HepG2 (cell line): ENCODE measurements around the gene BDKRB1. TPM values are rescaled to one million over a fixed set of nuclear protein-coding genes. Genes with fewer than 3 reads are reported as not detected.

Source experiments
- ATAC-seq: fragments of 200-7000 bp; cut with Tn5 transposase; 3 replicates; pipeline ENCODE4 v1.9.1; 2020; ENCODE audit warnings: mild to moderate bottlenecking, moderate library complexity
- BruUV-seq: library from RNA; stranded (reverse); fragments of 400-500 nt; replicated peaks from 2 replicates; lab custom pipeline; 2021; lab: Mats Ljungman, UMichigan
- CTCF ChIA-PET: fragments of 300-600 bp; formaldehyde crosslinking; extraction: SDS; loops from one replicate; lab custom pipeline; 2021; ENCODE audit warnings: low total read pairs, inconsistent platforms, low intra/inter-chr PET ratio; lab: Yijun Ruan, JAX
- POLR2A ChIA-PET: fragments of 350-600 bp; sonication (Branson Sonifier 250); formaldehyde crosslinking; loops from one replicate; lab custom pipeline; 2020; ENCODE audit warnings: antibody characterized with exemption, inconsistent platforms; lab: Yijun Ruan, JAX
- DNase-seq: peaks from one replicate; pipeline ENCODE4 v3.0.0-alpha.2; 2015; ENCODE audit warnings: low spot score
- FAIRE-seq: peaks from 3 replicates; lab custom pipeline; 2011; peaks lifted over from hg19 to GRCh38; lab: Jason Lieb, UNC
- H2AFZ ChIP-seq: one replicate; pipeline ENCODE4 v1.6.1; 2011; ENCODE audit warnings: low read length, inconsistent platforms
- H3K27ac ChIP-seq: fragments of 300-600 bp; 3 replicates; pipeline ENCODE4 v1.8.0; 2011; ENCODE audit warnings: mixed run types, mild to moderate bottlenecking, mixed read lengths, low read length, inconsistent platforms; ENCODE audit not compliant: insufficient read depth; ENCODE audit errors: extremely low read length
- H3K27me3 ChIP-seq, 2 experiments: fragments of 200-600 bp in 1 of 2; 2 replicates in 1 of 2; 3 replicates in 1 of 2; pipeline versions ENCODE4 v1.6.0 to v1.8.0; 2011; ENCODE audit warnings: low read length in 2 of 2, mild to moderate bottlenecking in 2 of 2, moderate library complexity in 2 of 2, inconsistent platforms in 1 of 2; ENCODE audit not compliant: insufficient read depth in 2 of 2, control insufficient read depth in 1 of 2
- H3K36me3 ChIP-seq, 2 experiments: fragments of 200-600 bp in 1 of 2; replicated peaks in 1 of 2; 2 replicates in 1 of 2; 3 replicates in 1 of 2; pipeline versions ENCODE4 v1.5.1 to v1.8.0; 2011; ENCODE audit warnings: low read length in 2 of 2, inconsistent platforms in 1 of 2; ENCODE audit not compliant: insufficient read depth in 2 of 2, control insufficient read depth in 1 of 2
- H3K4me1 ChIP-seq: 2 replicates; pipeline ENCODE4 v1.5.1; 2012; ENCODE audit warnings: low read length, inconsistent platforms; ENCODE audit not compliant: insufficient read depth
- H3K4me2 ChIP-seq: 2 replicates; pipeline ENCODE4 v1.6.0; 2011; ENCODE audit warnings: low read depth, low read length, inconsistent platforms
- H3K4me3 ChIP-seq, 3 experiments: fragments of 200-600 bp in 1 of 3; sonication (generic), shearing (Covaris generic) in 1 of 3; replicated peaks in 1 of 3; 2 replicates each; pipeline ENCODE4 v1.5.1; 2011 to 2016; ENCODE audit warnings: low read length in 3 of 3, inconsistent platforms in 2 of 3, low read depth in 2 of 3, mild to moderate bottlenecking in 2 of 3, control low read depth in 1 of 3, mixed read lengths in 1 of 3; ENCODE audit not compliant: insufficient read depth in 1 of 3
- H3K79me2 ChIP-seq: one replicate; pipeline ENCODE4 v1.6.1; 2011; ENCODE audit warnings: low read length, inconsistent platforms; ENCODE audit not compliant: insufficient read depth
- H3K9ac ChIP-seq: 2 replicates; pipeline ENCODE4 v1.6.0; 2011; ENCODE audit warnings: mild to moderate bottlenecking, low read depth, low read length, inconsistent platforms; ENCODE audit not compliant: insufficient read depth
- H3K9me3 ChIP-seq: 2 replicates; pipeline ENCODE4 v1.5.1; 2012; ENCODE audit warnings: mild to moderate bottlenecking, low read length
- H4K20me1 ChIP-seq: 2 replicates; pipeline ENCODE4 v1.6.0; 2011; ENCODE audit warnings: inconsistent platforms, mild to moderate bottlenecking, low read length, moderate library complexity; ENCODE audit not compliant: insufficient read depth
- CREBL2 ChIP-seq: sonication (generic); formaldehyde crosslinking; IDR thresholded peaks from 2 replicates; pipeline ENCODE4 v1.8.1; 2023; ENCODE audit warnings: missing genetic modification reagents, mild to moderate bottlenecking, borderline replicate concordance
- HINFP ChIP-seq: sonication (generic); formaldehyde crosslinking; IDR thresholded peaks from 2 replicates; pipeline ENCODE4 v1.4.0; 2020; ENCODE audit warnings: low read depth, mild to moderate bottlenecking, missing genetic modification reagents
- HNRNPK ChIP-seq: fragments of 200-400 bp; formaldehyde crosslinking; IDR thresholded peaks from 2 replicates; pipeline ENCODE4 v1.6.1; 2018; ENCODE audit warnings: low read length, low read depth, moderate library complexity, mild to moderate bottlenecking; ENCODE audit not compliant: poor library complexity, severe bottlenecking
- MAX ChIP-seq: IDR thresholded peaks from 2 replicates; pipeline ENCODE4 v1.6.1; 2012; ENCODE audit warnings: inconsistent platforms
- MXI1 ChIP-seq: IDR thresholded peaks from 3 replicates; pipeline ENCODE4 v1.6.1; 2012; ENCODE audit warnings: low read depth, low read length, inconsistent platforms, borderline replicate concordance
- NKX3-1 ChIP-seq: sonication (generic); formaldehyde crosslinking; IDR thresholded peaks from 2 replicates; pipeline ENCODE4 v1.5.0; 2020; ENCODE audit warnings: missing genetic modification reagents
- NPAS2 ChIP-seq: sonication (generic); formaldehyde crosslinking; IDR thresholded peaks from 2 replicates; pipeline ENCODE4 v1.8.0; 2022; ENCODE audit warnings: mild to moderate bottlenecking, missing genetic modification reagents, borderline replicate concordance
- SIN3A ChIP-seq: IDR thresholded peaks from 2 replicates; pipeline ENCODE4 v1.6.1; 2011; ENCODE audit warnings: low read depth, mild to moderate bottlenecking, control low read depth, low read length, borderline replicate concordance
- SRSF4 ChIP-seq: fragments of 200-400 bp; formaldehyde crosslinking; IDR thresholded peaks from one replicate; pipeline ENCODE4 v1.6.1; 2018; ENCODE audit warnings: mild to moderate bottlenecking, low read depth, low read length, moderate library complexity; ENCODE audit not compliant: poor library complexity, severe bottlenecking
- TOE1 ChIP-seq: sonication (generic); formaldehyde crosslinking; IDR thresholded peaks from 2 replicates; pipeline ENCODE4 v1.4.0; 2020; ENCODE audit warnings: mild to moderate bottlenecking, missing genetic modification reagents
- ZNF121 ChIP-seq: sonication (generic); formaldehyde crosslinking; IDR thresholded peaks from 2 replicates; pipeline ENCODE4 v1.5.0; 2020; ENCODE audit warnings: mild to moderate bottlenecking, missing genetic modification reagents
- ZNF124 ChIP-seq: sonication (generic); formaldehyde crosslinking; IDR thresholded peaks from 2 replicates; pipeline ENCODE4 v1.4.0; 2020; ENCODE audit warnings: missing genetic modification reagents
- ZNF317 ChIP-seq: sonication (generic); formaldehyde crosslinking; IDR thresholded peaks from 2 replicates; pipeline ENCODE4 v1.5.0; 2020; ENCODE audit warnings: mild to moderate bottlenecking, missing genetic modification reagents
- ZNF576 ChIP-seq: sonication (generic); formaldehyde crosslinking; IDR thresholded peaks from 2 replicates; pipeline ENCODE4 v1.4.0; 2020; ENCODE audit warnings: mild to moderate bottlenecking, missing genetic modification reagents
- WGBS: methylation state at CpG from one replicate; pipeline ENCODE4 v1.1.6; 2017; ENCODE audit warnings: low lambda C conversion rate; 5-methylcytosine and 5-hydroxymethylcytosine counted together
- in situ Hi-C: cut with HindIII; loops from 2 replicates; pipeline ENCODE4 v1.10.0; 2017; ENCODE audit warnings: low pct_unique_long_range_greater_than_20kb; ENCODE audit not compliant: extremely low pct_ligation_motif_present
- intact Hi-C: fragments of 100-400 bp; cut with micrococcal nuclease; formaldehyde crosslinking; loops from one replicate; pipeline ENCODE4 v1.10.0; 2022; ENCODE audit not compliant: unreplicated experiment
- polyA plus RNA-seq, 8 experiments: library from polyadenylated mRNA; depleted of rRNA in 3 of 8; stranded (reverse) in 7 of 8; unstranded in 1 of 8; fragments of >200 nt; fragmentation: Illumina TruSeq in 4 of 8; extraction: Trizol in 4 of 8; gene quantifications; 2 replicates each; pipeline versions ENCODE4 v1.2.1 to v1.2.3, GENCODE V29; 2011 to 2016; ENCODE audit warnings: low read depth in 4 of 8, missing spikeins in 1 of 8, mixed read lengths in 1 of 8; ENCODE audit not compliant: insufficient read depth in 1 of 8
- total RNA-seq, 5 experiments: library from RNA; depleted of rRNA; stranded (reverse); fragments of >200 nt; fragmentation: Illumina TruSeq; extraction: Trizol; gene quantifications; 2 replicates each; pipeline ENCODE4 v1.2.3, GENCODE V29; 2016; ENCODE audit warnings: low read depth in 1 of 5

The BDKRB1 gene
- total and polyA plus RNA-seq, 2 of the 13 experiments (the other 11 are each of a cell fraction or from before 2014, with no cell fraction given): 0.05 TPM; not detected in 1

GRCh38 chr14:96257900-96258299, 1.9 kb downstream of the BDKRB1 start:
- Histone ChIP-seq H3K27ac (no peak overlapping the region), H3K9ac (no peak overlapping the region), H3K27me3 (peaks cover 1 to 40% of the 10 kb centered on the region in 2 experiments; a peak in 3 of 5 replicates), H3K4me3 (no peak overlapping the region), H3K4me1 (no peaks in the 10 kb centered on the region), H2AFZ (no peak overlapping the region), H3K79me2 (no peaks in the 10 kb centered on the region), H4K20me1 (no peaks in the 10 kb centered on the region), H3K9me3 (no peaks in the 10 kb centered on the region), H3K36me3 (no peaks in the 10 kb centered on the region), H3K4me2 (no peak overlapping the region)
- ATAC-seq (no peak), DNase-seq (no peak), FAIRE-seq (no peak)
- intact Hi-C loops: no loop called here
- CTCF ChIA-PET: no interaction called here
- POLR2A ChIA-PET: no interaction called here
- in situ Hi-C loops: no loop called here
- BruUV-seq: no TSS peak
- TF ChIP-seq ZNF317 (CRISPR knock-in tag): no peak
- no peak for TF ChIP-seq HINFP
- TF ChIP-seq HNRNPK: peak; percentile 90
- no peak for TF ChIP-seq ZNF124

DNA sequence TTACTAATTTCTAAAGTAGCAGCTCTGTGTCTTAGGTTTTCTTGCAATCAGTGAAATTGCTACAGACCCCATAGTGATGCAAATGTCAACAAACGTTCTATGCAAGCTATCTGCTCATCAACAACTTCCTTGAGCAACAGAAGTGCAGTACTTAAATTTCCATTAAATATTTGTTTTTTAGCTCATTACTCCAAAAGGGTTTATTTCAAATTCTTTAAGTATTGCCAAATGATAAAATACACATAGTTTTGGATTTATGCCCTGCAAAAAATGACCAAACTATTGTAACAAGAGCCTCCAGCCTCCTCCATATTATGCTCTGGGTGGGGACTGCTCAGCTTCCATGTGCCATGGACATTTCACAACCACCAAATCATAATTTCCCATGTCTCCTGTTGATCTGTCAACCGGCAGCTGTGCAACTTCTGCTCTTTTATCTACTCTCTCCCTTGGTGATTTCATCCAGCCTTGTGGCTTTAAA, 4.4 kb downstream of the BDKRB1 start:
- H3K9ac ChIP-seq: no peak overlapping the region
- H3K27ac ChIP-seq: no peak overlapping the region
- no peak overlapping the region for H3K4me2 ChIP-seq
- no peaks in the 10 kb centered on the region for H3K36me3 ChIP-seq
- in situ Hi-C loops: no loop called here
- no peaks in the 10 kb centered on the region for H3K4me1 ChIP-seq
- no peaks in the 10 kb centered on the region for H3K79me2 ChIP-seq
- FAIRE-seq: no peak
- ATAC-seq: no peak
- POLR2A ChIA-PET: no interaction called here
- intact Hi-C loops: loop anchor here (10.0 kb wide), 1 partner anchor 56 kb away; the partner anchor contains the start of gene BDKRB2
- no peaks in the 10 kb centered on the region for H4K20me1 ChIP-seq
- H3K9me3 ChIP-seq: no peaks in the 10 kb centered on the region
- DNase-seq: no peak
- H2AFZ ChIP-seq: no peak overlapping the region
- peaks cover 1 to 25% of the 10 kb centered on the region in 2 experiments; a peak in 3 of 5 replicates for H3K27me3 ChIP-seq
- CTCF ChIA-PET: no interaction called here
- no peak overlapping the region for H3K4me3 ChIP-seq
- WGBS: 3% methylated on average over 2 of the region's 2 CpGs
- no TSS peak for BruUV-seq
- TF ChIP-seq MXI1 (no peak), NKX3-1 (CRISPR knock-in tag) (no peak), CREBL2 (no peak), ZNF576 (CRISPR knock-in tag) (no peak), SRSF4 (no peak), TOE1 (CRISPR knock-in tag) (no peak), MAX (no peak), ZNF121 (CRISPR knock-in tag) (no peak), SIN3A (no peak), NPAS2 (no peak)
